ENCODE results near the gene TMEM14A. TPM values are rescaled to one million over a fixed set of nuclear protein-coding genes. Genes with fewer than 3 reads are reported as not detected.

Gene TMEM14A
- total RNA-seq, 1 donor from 2014 or later, result 51.8 TPM

DNA sequence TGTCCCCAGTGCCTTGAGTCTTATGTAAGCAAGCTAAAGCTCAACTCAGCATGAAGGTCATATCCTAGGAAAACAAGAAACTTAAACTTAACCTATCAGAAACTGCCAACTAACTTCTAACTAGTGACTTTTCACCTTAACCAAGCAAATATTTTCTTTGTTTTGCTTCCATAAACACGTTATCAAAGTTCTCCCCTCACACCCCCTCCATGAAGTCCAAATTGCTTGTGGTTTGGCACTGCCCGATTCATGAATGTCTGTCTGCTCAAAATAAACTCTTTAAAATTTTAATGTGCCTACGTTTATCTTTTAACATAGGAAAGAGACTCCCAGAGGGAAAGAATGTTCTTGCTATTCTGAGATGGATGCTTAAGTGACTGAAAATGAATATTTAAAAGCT is 57.5 kb downstream of the TMEM14A start:
- no peak for DNase-seq (ENCODE audit: low read depth)
- H3K4me3 ChIP-seq (ENCODE audit: low read depth, low read length), result no peak overlapping the region

DNA sequence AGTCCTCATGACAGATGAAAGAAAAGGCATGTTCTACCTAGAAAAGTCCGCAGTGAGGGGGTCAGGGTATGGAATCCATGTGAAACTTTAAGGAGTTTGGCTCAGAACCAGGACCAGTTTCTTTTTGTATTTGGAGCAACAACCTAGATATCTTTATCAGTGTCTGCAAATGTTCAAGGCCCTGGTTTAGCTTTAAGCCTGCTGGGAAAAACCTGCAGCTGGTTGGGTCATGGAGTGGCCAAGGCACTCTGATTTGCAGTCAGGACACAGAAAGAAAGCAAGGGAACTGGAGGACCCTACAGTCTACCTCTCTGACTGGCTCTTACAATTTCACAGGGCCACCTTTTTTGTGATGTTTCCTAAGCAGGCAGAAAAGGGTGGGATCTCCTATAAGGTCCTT is 58.7 kb downstream of the TMEM14A start:
- TF ChIP-seq, protein P1, sequence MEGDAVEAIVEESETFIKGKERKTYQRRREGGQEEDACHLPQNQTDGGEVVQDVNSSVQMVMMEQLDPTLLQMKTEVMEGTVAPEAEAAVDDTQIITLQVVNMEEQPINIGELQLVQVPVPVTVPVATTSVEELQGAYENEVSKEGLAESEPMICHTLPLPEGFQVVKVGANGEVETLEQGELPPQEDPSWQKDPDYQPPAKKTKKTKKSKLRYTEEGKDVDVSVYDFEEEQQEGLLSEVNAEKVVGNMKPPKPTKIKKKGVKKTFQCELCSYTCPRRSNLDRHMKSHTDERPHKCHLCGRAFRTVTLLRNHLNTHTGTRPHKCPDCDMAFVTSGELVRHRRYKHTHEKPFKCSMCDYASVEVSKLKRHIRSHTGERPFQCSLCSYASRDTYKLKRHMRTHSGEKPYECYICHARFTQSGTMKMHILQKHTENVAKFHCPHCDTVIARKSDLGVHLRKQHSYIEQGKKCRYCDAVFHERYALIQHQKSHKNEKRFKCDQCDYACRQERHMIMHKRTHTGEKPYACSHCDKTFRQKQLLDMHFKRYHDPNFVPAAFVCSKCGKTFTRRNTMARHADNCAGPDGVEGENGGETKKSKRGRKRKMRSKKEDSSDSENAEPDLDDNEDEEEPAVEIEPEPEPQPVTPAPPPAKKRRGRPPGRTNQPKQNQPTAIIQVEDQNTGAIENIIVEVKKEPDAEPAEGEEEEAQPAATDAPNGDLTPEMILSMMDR (conservative IDR thresholded peaks at IDR 0.05; ENCODE audit: low read depth, low read length), result no peak
- DNase-seq (ENCODE audit: low read depth), result no peak
- H3K4me3 ChIP-seq (ENCODE audit: low read depth, low read length), result no peak overlapping the region

More for the DNA sequence above, 57.5 kb downstream of the TMEM14A start:
- TF ChIP-seq, protein P1 (conservative IDR thresholded peaks at IDR 0.05; ENCODE audit: low read depth, low read length), result no peak

DNA sequence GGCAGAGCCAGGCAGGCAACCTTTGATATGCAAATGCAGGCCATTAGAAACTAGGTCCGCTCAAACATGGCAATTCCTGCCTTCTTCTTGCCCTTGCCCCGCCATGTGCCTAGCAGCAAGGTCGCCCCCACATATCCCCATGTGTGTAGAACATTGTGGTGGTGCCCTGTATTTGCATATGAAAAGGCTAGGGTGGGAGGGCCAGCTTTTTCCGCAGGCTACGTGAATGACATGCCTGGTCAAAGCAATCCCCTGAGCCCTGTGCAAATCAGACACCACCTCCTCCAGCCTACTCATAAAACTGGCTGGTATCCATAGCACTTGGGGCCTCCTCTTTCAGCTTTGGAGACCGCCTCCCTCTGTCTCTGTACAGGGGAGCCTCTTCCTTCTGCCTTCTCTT is 60.8 kb downstream of the TMEM14A start:
- TF ChIP-seq, protein P1 (conservative IDR thresholded peaks at IDR 0.05; ENCODE audit: low read depth, low read length), result no peak

DNA sequence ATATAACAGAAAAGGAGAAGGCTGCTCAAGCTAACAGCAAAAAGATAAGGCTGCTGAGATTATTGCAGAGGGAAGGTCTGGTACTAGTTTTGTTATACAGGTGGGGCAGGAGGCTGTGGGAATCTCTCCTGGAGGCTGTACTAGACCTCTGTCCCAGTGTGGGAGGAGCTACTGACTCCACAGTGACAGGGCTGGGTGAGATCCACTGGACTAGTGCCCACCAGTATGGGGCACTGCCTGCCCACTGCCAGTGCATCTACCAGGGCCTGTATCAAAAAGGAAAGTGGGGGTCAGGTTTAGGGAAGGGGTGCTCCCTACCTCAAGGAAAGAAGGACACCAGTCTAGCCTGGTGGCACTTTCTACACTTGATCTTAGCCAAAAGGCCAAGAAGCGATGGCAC is 62.3 kb downstream of the TMEM14A start:
- DNase-seq (ENCODE audit: low read depth), result no peak
- H3K4me3 ChIP-seq (ENCODE audit: low read depth, low read length), result no peak overlapping the region
- TF ChIP-seq, protein P1 (conservative IDR thresholded peaks at IDR 0.05; ENCODE audit: low read depth, low read length), result no peak

More for the DNA sequence above, 60.8 kb downstream of the TMEM14A start:
- no peak for DNase-seq (ENCODE audit: low read depth)
- no peak overlapping the region for H3K4me3 ChIP-seq (ENCODE audit: low read depth, low read length)

DNA sequence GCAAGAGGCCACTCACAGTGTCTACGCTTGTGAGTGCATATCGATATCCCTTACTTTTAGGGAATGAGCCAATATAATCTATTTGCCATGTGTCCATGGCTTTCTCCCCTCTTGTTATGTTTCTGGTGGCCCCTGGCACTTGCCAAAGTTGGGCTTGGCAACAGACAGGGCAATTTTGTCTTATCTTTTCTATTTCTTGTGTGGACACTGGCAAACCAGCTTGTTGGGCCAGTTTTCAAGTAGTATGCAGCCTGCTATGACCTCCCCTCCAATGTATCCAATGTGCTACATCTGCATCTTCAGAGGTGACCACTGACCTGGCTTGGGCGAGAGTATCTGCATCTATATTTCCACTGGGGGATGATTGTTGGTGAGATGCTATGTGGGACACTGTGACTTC is 63.2 kb downstream of the TMEM14A start:
- DNase-seq (ENCODE audit: low read depth), result no peak
- H3K4me3 ChIP-seq (ENCODE audit: low read depth, low read length), result no peak overlapping the region
- TF ChIP-seq, protein P1 (conservative IDR thresholded peaks at IDR 0.05; ENCODE audit: low read depth, low read length), result no peak

DNA sequence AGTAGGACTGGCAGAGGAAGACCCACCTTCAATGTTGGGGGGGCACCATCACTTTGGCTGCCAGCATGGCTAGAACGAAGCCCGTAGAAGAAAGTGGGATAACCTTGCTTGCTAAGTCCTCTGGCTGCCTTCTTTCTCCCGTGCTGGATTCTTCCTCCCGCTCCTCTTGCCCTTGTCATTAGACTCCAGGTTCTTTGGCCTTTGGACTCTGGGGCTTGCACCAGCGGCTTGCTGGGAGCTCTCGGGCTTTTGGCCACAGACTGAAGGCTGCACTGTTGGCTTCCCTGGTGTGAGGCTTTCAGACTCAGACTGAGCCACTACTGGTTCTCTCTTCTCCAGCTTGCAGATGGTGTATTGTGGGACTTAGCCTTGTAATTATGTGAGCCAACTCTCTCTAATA is 64.2 kb downstream of the TMEM14A start:
- no peak for DNase-seq (ENCODE audit: low read depth)
- TF ChIP-seq, protein P1 (conservative IDR thresholded peaks at IDR 0.05; ENCODE audit: low read depth, low read length), result no peak
- H3K4me3 ChIP-seq (ENCODE audit: low read depth, low read length), result no peak overlapping the region

DNA sequence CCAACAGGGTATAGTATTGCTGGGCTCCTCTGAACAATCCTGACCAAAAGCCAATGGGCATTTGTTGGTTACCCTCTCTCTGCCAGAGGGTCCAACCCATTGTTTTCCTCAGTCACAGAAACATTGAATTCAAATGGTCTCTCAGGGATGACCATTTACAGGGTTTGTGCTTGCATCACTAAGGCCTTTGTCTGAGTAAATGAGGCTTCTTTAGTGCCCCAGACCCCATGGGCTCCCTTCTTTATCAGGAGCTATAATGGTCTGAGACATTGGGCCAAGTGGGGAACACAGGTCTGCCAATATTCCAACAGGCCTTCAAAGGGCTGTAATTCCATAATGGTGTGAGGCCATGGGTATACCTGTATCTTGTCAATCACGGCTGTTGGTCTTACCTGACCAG is 65.2 kb downstream of the TMEM14A start:
- DNase-seq (ENCODE audit: low read depth), result no peak
- H3K4me3 ChIP-seq (ENCODE audit: low read depth, low read length), result no peak overlapping the region
- TF ChIP-seq, protein P1 (conservative IDR thresholded peaks at IDR 0.05; ENCODE audit: low read depth, low read length), result no peak

Measured in epithelial cell of proximal tubule (primary cell).